AG09319 (cell line): ENCODE results near the gene PDLIM7.
A peak's percentile ranks its signal among the peaks of the same experiment; 100 is the strongest.

Source experiments
- DNase-seq: peaks from one replicate; pipeline ENCODE4 v3.0.0-alpha.2; 2010; ENCODE audit warnings: low read depth; ENCODE audit errors: extremely low read depth
- TF ChIP-seq, protein P1 (sequence below): IDR thresholded peaks from 2 replicates; pipeline ENCODE4 v1.5.1; 2011; ENCODE audit warnings: low read depth, mild to moderate bottlenecking, inconsistent platforms, low read length, moderate library complexity

PDLIM7 gene

DNA sequence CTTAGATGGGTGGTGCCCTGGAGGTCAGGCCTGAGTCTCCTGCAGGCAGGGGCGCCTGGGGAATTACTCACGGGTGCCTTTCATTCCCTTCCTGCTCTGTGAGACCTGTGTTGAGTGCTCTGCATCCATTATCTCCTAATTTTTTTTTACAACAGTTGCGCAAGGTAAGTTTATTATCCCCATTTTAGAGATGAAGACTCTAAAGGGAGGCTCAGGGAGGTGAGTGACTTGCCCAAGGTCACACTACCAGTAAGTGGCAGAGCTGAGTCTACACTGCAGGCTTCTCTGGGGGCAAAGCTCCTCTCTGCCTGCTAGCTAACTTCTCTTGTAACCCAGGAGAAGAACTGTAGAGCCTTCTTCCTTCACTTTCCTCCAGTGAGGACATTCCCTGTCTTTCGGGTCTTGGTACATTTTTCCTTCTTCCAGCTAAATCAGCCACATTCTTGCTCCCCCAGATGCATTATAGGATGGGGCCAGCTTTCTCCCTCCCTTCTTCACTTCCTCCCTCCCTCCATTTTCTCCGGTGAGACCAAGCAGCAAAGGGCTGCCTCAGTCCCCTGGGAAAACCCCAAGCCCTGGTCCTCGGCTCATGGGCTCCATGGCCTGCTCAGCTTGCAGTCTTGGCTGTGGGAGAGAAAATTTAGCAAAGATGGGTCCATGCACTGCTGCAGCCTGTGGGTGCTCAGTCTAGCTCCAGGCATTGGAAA is 49.0 kb downstream of the PDLIM7 start:
- DNase-seq, result no peak
- TF ChIP-seq, protein P1, sequence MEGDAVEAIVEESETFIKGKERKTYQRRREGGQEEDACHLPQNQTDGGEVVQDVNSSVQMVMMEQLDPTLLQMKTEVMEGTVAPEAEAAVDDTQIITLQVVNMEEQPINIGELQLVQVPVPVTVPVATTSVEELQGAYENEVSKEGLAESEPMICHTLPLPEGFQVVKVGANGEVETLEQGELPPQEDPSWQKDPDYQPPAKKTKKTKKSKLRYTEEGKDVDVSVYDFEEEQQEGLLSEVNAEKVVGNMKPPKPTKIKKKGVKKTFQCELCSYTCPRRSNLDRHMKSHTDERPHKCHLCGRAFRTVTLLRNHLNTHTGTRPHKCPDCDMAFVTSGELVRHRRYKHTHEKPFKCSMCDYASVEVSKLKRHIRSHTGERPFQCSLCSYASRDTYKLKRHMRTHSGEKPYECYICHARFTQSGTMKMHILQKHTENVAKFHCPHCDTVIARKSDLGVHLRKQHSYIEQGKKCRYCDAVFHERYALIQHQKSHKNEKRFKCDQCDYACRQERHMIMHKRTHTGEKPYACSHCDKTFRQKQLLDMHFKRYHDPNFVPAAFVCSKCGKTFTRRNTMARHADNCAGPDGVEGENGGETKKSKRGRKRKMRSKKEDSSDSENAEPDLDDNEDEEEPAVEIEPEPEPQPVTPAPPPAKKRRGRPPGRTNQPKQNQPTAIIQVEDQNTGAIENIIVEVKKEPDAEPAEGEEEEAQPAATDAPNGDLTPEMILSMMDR, result no peak

DNA sequence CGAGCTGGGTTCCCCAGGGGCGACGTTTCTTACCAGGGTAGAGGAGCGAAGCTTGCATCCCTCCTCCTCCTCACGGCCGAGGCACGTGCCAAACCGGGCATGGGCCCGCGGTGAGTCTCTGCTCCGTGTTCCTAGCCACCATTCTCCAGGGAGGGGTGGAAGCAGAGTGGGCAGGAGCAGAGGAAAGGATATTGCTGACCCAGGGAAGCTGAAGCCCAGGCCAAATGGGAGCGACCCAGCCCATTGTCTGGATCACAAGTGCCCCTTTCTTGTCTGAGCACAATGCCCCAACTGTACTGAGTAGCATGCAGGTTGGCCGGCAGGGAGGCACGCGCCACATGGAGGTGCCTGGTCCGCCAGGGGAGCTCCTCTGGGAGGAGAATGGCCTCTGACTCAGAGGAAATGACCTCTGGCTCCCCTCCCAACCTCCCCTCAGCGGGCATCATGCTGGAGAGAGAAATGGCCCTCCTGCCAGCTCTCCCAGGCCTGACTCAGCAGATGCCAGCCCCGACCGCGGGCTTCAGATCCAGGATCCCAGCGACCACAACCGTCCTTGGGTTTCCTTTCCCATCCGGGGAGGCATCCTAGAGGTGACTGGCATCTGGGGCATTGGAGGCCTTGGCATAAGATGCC is 49.7 kb downstream of the PDLIM7 start:
- DNase-seq, result no peak
- TF ChIP-seq, protein P1, result no peak

DNA sequence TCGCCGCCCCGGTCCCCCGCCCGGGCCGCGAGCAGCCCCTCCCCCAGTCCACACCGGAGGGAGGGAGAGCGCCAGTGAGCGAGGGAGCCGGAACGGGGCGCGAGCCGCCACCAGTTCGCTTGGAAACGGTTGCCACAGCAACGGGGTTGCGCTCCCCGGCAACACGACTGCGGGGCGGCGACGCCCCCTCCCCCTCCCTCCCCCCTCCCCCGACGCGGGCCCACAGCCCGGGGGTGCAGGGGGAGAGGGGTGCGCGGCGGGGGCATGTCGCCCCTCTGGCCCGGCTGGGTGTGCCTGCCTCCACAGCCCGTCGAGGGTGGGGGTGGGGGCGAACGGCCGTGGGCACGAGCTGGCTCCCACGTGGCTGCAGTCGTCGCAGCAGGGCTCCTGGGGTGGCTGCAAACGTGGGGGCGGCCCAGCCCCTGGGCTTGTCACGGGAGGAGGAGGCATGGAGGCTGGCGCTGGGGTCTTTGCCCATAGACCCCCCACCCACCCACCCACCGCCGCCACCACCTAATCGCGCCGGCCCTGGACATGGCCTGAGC is 50.3 kb downstream of the PDLIM7 start:
- no peak for DNase-seq
- TF ChIP-seq, protein P1, result no peak

DNA sequence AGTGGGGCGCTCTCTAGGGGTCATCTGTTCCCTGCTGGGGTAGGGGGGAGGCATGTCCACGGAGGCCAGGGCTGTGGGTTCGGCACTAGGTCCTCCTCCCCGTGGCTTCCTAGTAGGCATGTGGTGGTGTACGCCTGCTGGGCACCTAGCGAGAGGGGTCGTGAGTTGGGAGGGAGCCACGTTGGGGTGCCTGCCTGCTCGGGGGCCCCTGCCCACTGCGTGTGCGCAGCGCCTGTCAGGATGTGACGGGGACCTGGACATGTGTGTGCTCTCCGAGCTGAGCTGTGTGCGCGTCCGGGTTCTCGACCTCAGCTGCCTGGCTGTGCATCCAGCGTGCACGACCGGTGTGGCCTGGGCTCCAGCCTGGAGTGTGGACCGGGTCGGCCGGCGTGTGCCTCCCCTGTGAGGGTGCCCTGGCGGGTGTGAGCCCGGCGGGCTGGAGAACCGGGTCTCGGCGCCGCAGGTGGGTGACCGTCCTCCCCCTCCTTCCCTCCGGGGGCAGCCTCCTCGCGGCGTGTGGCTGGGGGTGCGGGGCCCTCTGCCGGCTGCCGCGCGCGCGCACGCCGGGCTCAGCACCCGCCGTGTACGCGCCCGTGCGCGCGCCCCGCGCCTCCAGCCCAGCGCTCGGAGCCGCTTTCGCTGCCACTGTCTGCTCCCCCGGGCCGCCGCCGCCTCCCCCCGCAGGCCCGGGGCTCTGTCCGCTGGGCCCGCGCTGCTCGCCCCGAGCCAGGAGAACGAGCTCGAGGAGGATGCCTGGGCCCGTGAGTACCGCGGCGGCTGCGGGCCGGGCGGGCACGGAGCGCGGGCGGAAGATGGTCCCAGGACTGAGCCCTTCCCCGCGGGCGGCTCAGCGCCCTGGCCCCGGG is 51.0 kb downstream of the PDLIM7 start, which contains the start of gene PRR7:
Gene PRR7, plus strand, starts transcription at position 615 of the 866 bp plus-strand sequence. CDS start 8,254 bp downstream, outside the sequence.
- peak; percentile 30 for DNase-seq
- TF ChIP-seq, protein P1, result no peak; the same call in 1 of the 2 replicates

DNA sequence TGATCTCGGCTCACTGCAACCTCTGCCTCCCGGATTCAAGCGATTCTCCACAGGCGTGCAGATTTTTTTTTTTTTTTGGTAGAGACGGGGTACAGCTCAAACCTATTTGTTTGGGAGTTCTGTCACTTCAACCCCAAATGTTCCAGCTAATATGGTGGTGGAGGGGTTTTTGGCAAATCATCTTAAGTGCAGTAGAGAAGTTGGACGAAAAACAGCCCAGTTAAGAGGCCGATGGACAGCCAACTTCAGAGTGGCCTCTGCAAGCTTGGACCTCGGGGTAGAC is 51.5 kb downstream of the PDLIM7 start:
- TF ChIP-seq, protein P1, result no peak
- no peak for DNase-seq

DNA sequence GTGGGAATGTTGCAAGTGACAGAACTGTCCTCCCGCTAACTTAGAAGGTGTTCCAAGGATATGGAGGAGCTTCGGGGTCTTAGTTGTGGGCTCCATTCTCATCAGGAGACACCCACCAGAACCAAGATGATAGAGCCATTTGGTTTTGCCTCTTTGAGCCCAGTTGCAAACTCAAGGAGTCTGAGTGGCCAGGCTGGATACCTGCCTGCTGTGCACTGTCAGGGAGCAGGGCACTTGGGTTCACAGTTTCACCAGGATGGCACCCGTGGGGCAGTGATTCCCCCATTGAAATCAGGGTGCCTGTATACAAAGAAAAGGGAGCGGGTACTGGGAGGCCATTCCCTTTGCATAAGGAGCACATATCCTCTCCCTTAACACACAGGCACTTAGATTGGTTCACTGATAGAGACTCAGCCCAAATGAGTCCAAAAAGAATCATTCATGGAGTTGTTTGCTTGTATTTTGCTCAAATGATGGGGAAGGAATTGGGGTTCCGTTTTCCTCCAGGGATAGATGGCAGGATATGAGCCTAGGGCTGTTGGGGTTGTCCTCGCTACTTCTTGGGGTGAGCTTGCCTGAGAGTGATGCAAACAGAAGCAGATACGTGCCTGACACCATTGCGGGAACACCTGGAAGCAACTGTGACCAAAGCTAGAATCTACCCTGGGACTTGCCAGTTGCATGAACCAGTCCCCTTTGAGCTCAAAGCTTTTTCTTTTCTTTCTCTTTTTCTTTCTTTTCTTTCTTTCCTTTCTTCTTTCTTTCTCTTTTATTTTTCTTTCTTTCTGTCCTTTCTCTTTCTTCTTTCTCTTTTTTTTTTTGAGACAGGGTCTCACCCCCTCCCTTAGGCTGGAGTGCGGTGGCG is 52.1 kb downstream of the PDLIM7 start:
- TF ChIP-seq, protein P1, result no peak

More for the DNA sequence above, 52.1 kb downstream of the PDLIM7 start:
- no peak for DNase-seq
